Cortex of kidney (tissue), 1 donor: ENCODE data around the gene CRYBG1.

Experiments used
- DNase-seq: peaks from one replicate; lab custom pipeline; 2025; lab: John Stamatoyannopoulos, UW

CRYBG1 gene

GRCh38 chr6:106360410-106360988 is at the start of gene CRYBG1:
TSS of gene CRYBG1 (plus strand) at chr6:106360717. CDS start at chr6:106360909, 192 bp downstream.
- DNase-seq, result no peak

GRCh38 chr6:106315765-106316374 is 44.6 kb upstream of the CRYBG1 start:
- no peak for DNase-seq

GRCh38 chr6:106316375-106316766 is 44.1 kb upstream of the CRYBG1 start:
- no peak for DNase-seq

- no peak for DNase-seq
Observed at GRCh38 chr6:106318061-106318460, 42.5 kb upstream of the CRYBG1 start.

- no peak for DNase-seq
Observed at GRCh38 chr6:106318851-106319250, 41.7 kb upstream of the CRYBG1 start.

- DNase-seq, result no peak
Observed at GRCh38 chr6:106321940-106322339, 38.6 kb upstream of the CRYBG1 start.

- DNase-seq, result no peak
Observed at GRCh38 chr6:106324726-106325335, 35.7 kb upstream of the CRYBG1 start.

- DNase-seq, result peak; percentile 97
Observed at GRCh38 chr6:106325336-106326178, 35.0 kb upstream of the CRYBG1 start, which contains the start of gene ATG5. TSS of gene ATG5 (minus strand) at chr6:106325760. CDS start at chr6:106316208, 9,552 bp downstream.

GRCh38 chr6:106334646-106335448 is 25.7 kb upstream of the CRYBG1 start:
- no peak for DNase-seq

- DNase-seq, result no peak
Observed at GRCh38 chr6:106339334-106340029, 21.0 kb upstream of the CRYBG1 start.

- DNase-seq, result no peak
Observed at GRCh38 chr6:106347219-106347618, 13.3 kb upstream of the CRYBG1 start.

GRCh38 chr6:106356378-106356777 is 4.1 kb upstream of the CRYBG1 start:
- no peak for DNase-seq

GRCh38 chr6:106359959-106360409 is 533 bp upstream of the CRYBG1 start:
- no peak for DNase-seq

- DNase-seq, result no peak
Observed at GRCh38 chr6:106360989-106361430, 493 bp downstream of the CRYBG1 start.

- DNase-seq, result no peak
Observed at GRCh38 chr6:106363401-106364138, 3.1 kb downstream of the CRYBG1 start.

GRCh38 chr6:106369739-106370138 is 9.2 kb downstream of the CRYBG1 start:
- DNase-seq, result no peak

- DNase-seq, result no peak
Observed at GRCh38 chr6:106370639-106371038, 10.1 kb downstream of the CRYBG1 start.

- no peak for DNase-seq
Observed at GRCh38 chr6:106372838-106373501, 12.5 kb downstream of the CRYBG1 start.

GRCh38 chr6:106373502-106374239 is 13.2 kb downstream of the CRYBG1 start:
- no peak for DNase-seq
